Measurements from ENCODE around the gene MEGF8.

DNA sequence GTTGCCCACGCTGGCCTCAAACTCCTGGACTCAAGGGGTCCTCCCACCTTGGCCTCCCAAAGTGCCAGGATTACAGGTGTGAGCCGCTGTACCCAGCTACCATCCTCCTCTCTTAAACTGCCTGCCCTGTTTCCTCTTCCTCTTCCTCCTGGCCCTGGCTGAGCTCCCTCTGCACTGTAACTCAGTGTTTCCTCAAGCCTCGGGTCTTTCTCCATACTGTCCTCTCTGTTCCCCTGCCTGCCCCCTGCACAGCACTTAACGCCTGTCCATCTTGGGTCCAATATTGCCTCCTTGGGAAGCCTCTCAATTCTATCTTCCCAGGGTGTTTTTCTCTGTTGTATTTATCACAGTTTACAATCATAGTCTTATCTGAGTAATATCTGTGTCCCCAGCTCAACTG is 95.7 kb downstream of the MEGF8 start:
- TF ChIP-seq, protein P1, sequence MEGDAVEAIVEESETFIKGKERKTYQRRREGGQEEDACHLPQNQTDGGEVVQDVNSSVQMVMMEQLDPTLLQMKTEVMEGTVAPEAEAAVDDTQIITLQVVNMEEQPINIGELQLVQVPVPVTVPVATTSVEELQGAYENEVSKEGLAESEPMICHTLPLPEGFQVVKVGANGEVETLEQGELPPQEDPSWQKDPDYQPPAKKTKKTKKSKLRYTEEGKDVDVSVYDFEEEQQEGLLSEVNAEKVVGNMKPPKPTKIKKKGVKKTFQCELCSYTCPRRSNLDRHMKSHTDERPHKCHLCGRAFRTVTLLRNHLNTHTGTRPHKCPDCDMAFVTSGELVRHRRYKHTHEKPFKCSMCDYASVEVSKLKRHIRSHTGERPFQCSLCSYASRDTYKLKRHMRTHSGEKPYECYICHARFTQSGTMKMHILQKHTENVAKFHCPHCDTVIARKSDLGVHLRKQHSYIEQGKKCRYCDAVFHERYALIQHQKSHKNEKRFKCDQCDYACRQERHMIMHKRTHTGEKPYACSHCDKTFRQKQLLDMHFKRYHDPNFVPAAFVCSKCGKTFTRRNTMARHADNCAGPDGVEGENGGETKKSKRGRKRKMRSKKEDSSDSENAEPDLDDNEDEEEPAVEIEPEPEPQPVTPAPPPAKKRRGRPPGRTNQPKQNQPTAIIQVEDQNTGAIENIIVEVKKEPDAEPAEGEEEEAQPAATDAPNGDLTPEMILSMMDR (IDR thresholded peaks at IDR 0.05) = no peak
- no peak for TF ChIP-seq POLR2A (IDR thresholded peaks at IDR 0.05)
